A549 (cell line): Measurements from ENCODE around the gene TXNIP.

Experiments
- CTCF ChIP-seq: fragments of >200 bp; sonication (Bioruptor Twin); formaldehyde crosslinking; IDR thresholded peaks from 3 replicates; pipeline ENCODE4 v1.5.1; 2016
- EHF ChIP-seq: fragments of 250-450 bp; sonication (Bioruptor Pico); IDR thresholded peaks from 2 replicates; pipeline ENCODE4 v1.5.0; 2020; ENCODE audit warnings: mild to moderate bottlenecking
- ELK1 ChIP-seq: fragments of 150-350 bp; IDR thresholded peaks from 2 replicates; pipeline ENCODE4 v1.6.1; 2014; ENCODE audit warnings: low read depth, mild to moderate bottlenecking, low read length
- FOSL2 ChIP-seq, 2 experiments: fragments of 450-650 bp in 1 of 2; fragments of >200 bp in 1 of 2; sonication (Bioruptor Twin) in 1 of 2; formaldehyde crosslinking; IDR thresholded peaks; 2 replicates each; pipeline versions ENCODE4 v1.5.0 to v1.6.1; 2016 to 2020; ENCODE audit warnings: mild to moderate bottlenecking in 1 of 2, moderate library complexity in 1 of 2
- HOXB5 ChIP-seq: fragments of 250-450 bp; sonication (Bioruptor Pico); IDR thresholded peaks from 2 replicates; pipeline ENCODE4 v1.5.0; 2020; ENCODE audit warnings: mild to moderate bottlenecking, moderate library complexity
- JUN ChIP-seq, 2 experiments: fragments of >200 bp; sonication (Bioruptor Twin); formaldehyde crosslinking; IDR thresholded peaks; 2 replicates in 1 of 2; 3 replicates in 1 of 2; pipeline ENCODE4 v1.6.1; 2016 to 2017
- JUNB ChIP-seq: fragments of >200 bp; sonication (Bioruptor Twin); formaldehyde crosslinking; IDR thresholded peaks from 2 replicates; pipeline ENCODE4 v1.6.1; 2016
- MYC ChIP-seq: IDR thresholded peaks from 2 replicates; pipeline ENCODE4 v1.6.1; 2012; ENCODE audit warnings: mild to moderate bottlenecking, inconsistent platforms, low read length, improper control_type of control experiment, borderline replicate concordance
- NFE2L2 ChIP-seq: fragments of 150-350 bp; conservative IDR thresholded peaks from 2 replicates; pipeline ENCODE4 v1.6.1; 2014; ENCODE audit warnings: low read length
- POLR2A ChIP-seq: IDR thresholded peaks from 2 replicates; pipeline ENCODE4 v1.6.1; 2012; ENCODE audit warnings: mild to moderate bottlenecking, low read length
- POLR2AphosphoS2 ChIP-seq: conservative IDR thresholded peaks from 2 replicates; pipeline ENCODE4 v1.6.1; 2012; ENCODE audit warnings: low read length, improper control_type of control experiment, inconsistent platforms
- REST ChIP-seq: fragments of 200-600 bp; sonication (generic); IDR thresholded peaks from 2 replicates; pipeline ENCODE4 v1.6.1; 2016; ENCODE audit warnings: antibody characterized with exemption, mild to moderate bottlenecking, moderate library complexity
- RFX5 ChIP-seq: fragments of 450-650 bp; IDR thresholded peaks from 2 replicates; pipeline ENCODE4 v1.7.1; 2014; ENCODE audit warnings: antibody characterized with exemption, mild to moderate bottlenecking, moderate library complexity
- SREBF2 ChIP-seq: fragments of 450-650 bp; IDR thresholded peaks from 2 replicates; pipeline ENCODE4 v1.6.1; 2014; ENCODE audit warnings: mild to moderate bottlenecking, moderate library complexity

- TF ChIP-seq EHF (CRISPR knock-in tag) (no peak), HOXB5 (CRISPR knock-in tag) (no peak), REST (no peak), CTCF (no peak), JUN (IDR thresholded peaks at IDR 0.05) (no peak), JUNB (no peak), NFE2L2 (no peak), SREBF2 (no peak), MYC (no peak), RFX5 (no peak), POLR2AphosphoS2 (no peak), ELK1 (no peak), POLR2A (no peak), FOSL2 (IDR thresholded peaks at IDR 0.05) (no peak), FOSL2 (CRISPR knock-in tag; IDR thresholded peaks at IDR 0.05) (no peak)
Observed at GRCh38 chr1:145959957-145960467, 36.4 kb downstream of the TXNIP start.
